Nephron progenitor cell (in vitro differentiated cells): ENCODE measurements around the gene ALKBH8.
"Not testable (repeated sequence)": the region's sequence is repeated elsewhere in the genome, so short reads cannot be mapped to it uniquely, and the experiment has no call there.

ENCODE experiments used
- DNase-seq: peaks from one replicate; pipeline ENCODE4 v3.0.0; 2021
- H3K27ac Mint-ChIP-seq: 2 replicates; pipeline ENCODE4 v1.8.0; 2021; ENCODE audit warnings: mild to moderate bottlenecking, moderate library complexity, mixed read lengths
- H3K27me3 Mint-ChIP-seq: 2 replicates; pipeline ENCODE4 v1.8.0; 2021; ENCODE audit warnings: mild to moderate bottlenecking, low read depth, mixed read lengths; ENCODE audit not compliant: poor library complexity
- H3K36me3 Mint-ChIP-seq: 2 replicates; pipeline ENCODE4 v1.8.0; 2021; ENCODE audit warnings: low read depth, mixed read lengths
- H3K4me1 Mint-ChIP-seq: 2 replicates; pipeline ENCODE4 v1.8.0; 2021; ENCODE audit warnings: mixed read lengths
- H3K4me3 Mint-ChIP-seq: 2 replicates; pipeline ENCODE4 v1.8.0; 2021; ENCODE audit warnings: mild to moderate bottlenecking, moderate library complexity, mixed read lengths
- H3K9me3 Mint-ChIP-seq: 2 replicates; pipeline ENCODE4 v1.8.0; 2021; ENCODE audit warnings: mild to moderate bottlenecking, moderate library complexity, mixed read lengths
- CTCF ChIP-seq: fragments of 200-600 bp; sonication (generic); IDR thresholded peaks from 2 replicates; pipeline ENCODE4 v1.5.0; 2021; ENCODE audit warnings: antibody characterized with exemption

The ALKBH8 gene

GRCh38 chr11:107567739-107568335, 2.3 kb upstream of the ALKBH8 start:
- Mint-ChIP-seq H3K9me3 (no peaks in the 10 kb centered on the region), H3K4me3 (no peak overlapping the region), H3K36me3 (no peaks in the 10 kb centered on the region), H3K27me3 (no peaks in the 10 kb centered on the region), H3K4me1 (peaks cover 28% of the 10 kb centered on the region), H3K27ac (no peak overlapping the region)
- no peak for TF ChIP-seq CTCF
- no peak for DNase-seq

- H3K27ac Mint-ChIP-seq: no peak overlapping the region
- H3K4me1 Mint-ChIP-seq: peaks cover 28% of the 10 kb centered on the region
Observed at GRCh38 chr11:107566569-107566968, 1.0 kb upstream of the ALKBH8 start.

GRCh38 chr11:107565955-107566501, 493 bp upstream of the ALKBH8 start:
- not testable (repeated sequence) for H3K9me3 Mint-ChIP-seq, H3K27me3 Mint-ChIP-seq, H3K36me3 Mint-ChIP-seq, H3K27ac Mint-ChIP-seq, DNase-seq
- H3K4me3 Mint-ChIP-seq: peak overlapping the region; percentile 98
- H3K4me1 Mint-ChIP-seq: peaks cover 28% of the 10 kb centered on the region

More at GRCh38 chr11:107566569-107566968, 1.0 kb upstream of the ALKBH8 start:
- no peaks in the 10 kb centered on the region for H3K36me3 Mint-ChIP-seq
- H3K4me3 Mint-ChIP-seq: peak overlapping the region; percentile 98
- DNase-seq: no peak
- no peak for TF ChIP-seq CTCF
- H3K9me3 Mint-ChIP-seq: no peaks in the 10 kb centered on the region
- no peaks in the 10 kb centered on the region for H3K27me3 Mint-ChIP-seq

GRCh38 chr11:107564877-107565218, 687 bp downstream of the ALKBH8 start:
- TF ChIP-seq CTCF: no peak
- Mint-ChIP-seq H3K9me3 (no peaks in the 10 kb centered on the region), H3K27me3 (no peaks in the 10 kb centered on the region), H3K36me3 (no peaks in the 10 kb centered on the region), H3K4me3 (peak overlapping the region; percentile 98), H3K4me1 (peaks cover 28% of the 10 kb centered on the region), H3K27ac (peak overlapping the region; percentile 93)
- DNase-seq: no peak

GRCh38 chr11:107563702-107564101, 1.8 kb downstream of the ALKBH8 start:
- Mint-ChIP-seq H3K4me1 (peaks cover 28% of the 10 kb centered on the region), H3K27ac (no peak overlapping the region), H3K27me3 (no peaks in the 10 kb centered on the region), H3K4me3 (peak overlapping the region; percentile 55), H3K36me3 (peaks cover 7% of the 10 kb centered on the region), H3K9me3 (no peaks in the 10 kb centered on the region)
- TF ChIP-seq CTCF: peak; percentile 53
- peak; percentile 21 for DNase-seq

- peaks cover 28% of the 10 kb centered on the region for H3K4me1 Mint-ChIP-seq
- TF ChIP-seq CTCF: no peak
- no peak overlapping the region for H3K27ac Mint-ChIP-seq
- DNase-seq: no peak
- no peaks in the 10 kb centered on the region for H3K27me3 Mint-ChIP-seq
- H3K9me3 Mint-ChIP-seq: no peaks in the 10 kb centered on the region
- H3K36me3 Mint-ChIP-seq: peaks cover 7% of the 10 kb centered on the region
- no peak overlapping the region for H3K4me3 Mint-ChIP-seq
Observed at GRCh38 chr11:107562647-107563208, 2.8 kb downstream of the ALKBH8 start.
